Upper lobe of left lung (tissue), 4 donors: ENCODE results near the gene STIMATE.

ENCODE experiments used
- EP300 ChIP-seq, 4 donors: sonication (generic); formaldehyde crosslinking; IDR thresholded peaks; one replicate each; pipeline ENCODE4 v1.5.1; 2017; ENCODE audit warnings: antibody characterized with exemption in 4 of 4, control low read depth in 2 of 4
- POLR2A ChIP-seq, 4 donors: fragments of 450-650 bp; IDR thresholded peaks; one replicate each; pipeline ENCODE4 v1.5.1; 2016 to 2017; ENCODE audit warnings: antibody characterized with exemption in 4 of 4, mild to moderate bottlenecking in 2 of 4
- POLR2AphosphoS5 ChIP-seq, 2 donors: sonication (generic); formaldehyde crosslinking; IDR thresholded peaks; one replicate each; pipeline ENCODE4 v1.5.1; 2017; ENCODE audit warnings: antibody characterized with exemption in 2 of 2
- TF ChIP-seq, protein P1 (sequence below), 6 experiments: fragments of 450-650 bp in 4 of 6; fragments of 200-600 bp in 2 of 6; sonication (generic) in 2 of 6; IDR thresholded peaks; one replicate each; pipeline ENCODE4 v1.5.1; 2016 to 2019; ENCODE audit warnings: antibody characterized with exemption in 6 of 6

DNA sequence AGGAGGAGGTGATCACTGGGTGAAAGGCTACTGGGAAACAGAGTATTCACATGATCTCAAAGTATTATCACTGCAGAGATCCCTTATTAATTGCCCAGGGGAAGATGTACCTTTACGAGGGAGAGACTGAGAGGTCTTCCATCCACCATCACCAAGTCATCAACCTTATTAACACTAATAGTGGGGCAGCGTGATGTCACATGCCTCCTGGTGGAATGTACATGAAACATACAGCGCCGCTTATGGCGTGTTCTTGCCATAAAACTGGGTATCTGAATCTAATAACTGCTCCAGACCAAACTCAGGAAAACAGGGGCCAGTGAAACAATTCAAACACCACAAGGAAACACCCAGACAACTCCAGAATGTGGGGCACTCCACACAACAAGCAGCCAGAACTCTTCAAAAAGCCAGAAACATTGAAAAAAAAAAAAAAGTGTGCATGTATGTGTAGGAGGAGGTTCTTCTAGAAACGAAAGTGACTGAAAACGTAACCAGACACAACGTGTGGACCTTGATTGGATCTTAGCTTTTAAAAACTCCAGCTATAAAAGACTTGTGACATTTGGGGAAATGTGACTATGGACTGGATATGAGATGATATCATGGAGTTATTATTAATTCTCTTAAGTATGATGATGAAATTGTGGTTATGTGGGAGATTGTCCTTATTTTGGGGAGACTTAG is 4.6 kb downstream of the STIMATE start:
- TF ChIP-seq POLR2AphosphoS5 (IDR thresholded peaks at IDR 0.05) (no peak), POLR2A (IDR thresholded peaks at IDR 0.05) (no peak), EP300 (IDR thresholded peaks at IDR 0.05) (peak in 1 of 4 donors; percentile 21)
- TF ChIP-seq, protein P1, sequence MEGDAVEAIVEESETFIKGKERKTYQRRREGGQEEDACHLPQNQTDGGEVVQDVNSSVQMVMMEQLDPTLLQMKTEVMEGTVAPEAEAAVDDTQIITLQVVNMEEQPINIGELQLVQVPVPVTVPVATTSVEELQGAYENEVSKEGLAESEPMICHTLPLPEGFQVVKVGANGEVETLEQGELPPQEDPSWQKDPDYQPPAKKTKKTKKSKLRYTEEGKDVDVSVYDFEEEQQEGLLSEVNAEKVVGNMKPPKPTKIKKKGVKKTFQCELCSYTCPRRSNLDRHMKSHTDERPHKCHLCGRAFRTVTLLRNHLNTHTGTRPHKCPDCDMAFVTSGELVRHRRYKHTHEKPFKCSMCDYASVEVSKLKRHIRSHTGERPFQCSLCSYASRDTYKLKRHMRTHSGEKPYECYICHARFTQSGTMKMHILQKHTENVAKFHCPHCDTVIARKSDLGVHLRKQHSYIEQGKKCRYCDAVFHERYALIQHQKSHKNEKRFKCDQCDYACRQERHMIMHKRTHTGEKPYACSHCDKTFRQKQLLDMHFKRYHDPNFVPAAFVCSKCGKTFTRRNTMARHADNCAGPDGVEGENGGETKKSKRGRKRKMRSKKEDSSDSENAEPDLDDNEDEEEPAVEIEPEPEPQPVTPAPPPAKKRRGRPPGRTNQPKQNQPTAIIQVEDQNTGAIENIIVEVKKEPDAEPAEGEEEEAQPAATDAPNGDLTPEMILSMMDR (IDR thresholded peaks at IDR 0.05), result no peak
